Endometrium (tissue), 2 donors: ENCODE measurements around the gene ABCA12.

Experiments used
- FAIRE-seq: peaks from 2 replicates; lab custom pipeline; 2012; peaks lifted over from hg19 to GRCh38; lab: Jason Lieb, UNC
- donor health status: control.
- donor health status: control.

Gene ABCA12

DNA sequence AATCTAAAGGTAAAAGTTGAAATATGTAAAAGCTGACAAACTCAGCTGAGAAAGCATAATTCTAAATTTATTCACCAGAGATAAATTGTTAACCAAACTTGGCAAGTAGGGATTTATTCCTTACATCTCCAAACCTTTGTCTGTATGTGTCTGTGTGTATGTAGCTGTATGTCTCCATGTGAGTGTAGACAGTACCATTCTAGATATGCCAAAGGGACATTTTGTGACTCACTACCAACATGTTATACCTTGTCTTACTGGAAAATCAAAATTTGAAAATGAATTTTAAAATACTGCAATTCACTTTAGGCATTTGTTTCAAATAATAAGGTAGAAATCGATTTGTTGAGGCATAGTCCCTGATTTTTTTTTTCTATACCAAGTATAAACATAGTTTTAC is 102.1 kb downstream of the ABCA12 start:
- FAIRE-seq, result no peak

DNA sequence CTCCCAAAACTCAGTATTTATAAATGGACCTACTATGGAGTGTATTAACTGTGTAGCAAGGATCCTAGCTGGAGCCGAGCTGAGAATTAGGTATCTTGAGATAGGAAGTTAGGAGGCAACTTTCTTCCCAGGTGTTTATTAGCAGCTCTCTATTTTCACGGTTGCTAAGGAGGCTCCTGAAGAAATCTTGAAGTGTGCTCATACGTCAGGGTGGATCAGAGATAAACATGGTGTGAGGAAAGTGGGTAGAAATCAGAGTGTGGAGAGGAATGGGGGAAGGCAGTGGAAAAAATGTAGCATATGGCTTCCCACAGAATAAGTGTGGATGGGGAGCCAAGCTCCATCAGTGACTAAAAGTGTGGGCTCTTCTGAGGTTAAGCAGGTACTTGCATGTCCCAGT is 104.3 kb downstream of the ABCA12 start:
- FAIRE-seq, result no peak

DNA sequence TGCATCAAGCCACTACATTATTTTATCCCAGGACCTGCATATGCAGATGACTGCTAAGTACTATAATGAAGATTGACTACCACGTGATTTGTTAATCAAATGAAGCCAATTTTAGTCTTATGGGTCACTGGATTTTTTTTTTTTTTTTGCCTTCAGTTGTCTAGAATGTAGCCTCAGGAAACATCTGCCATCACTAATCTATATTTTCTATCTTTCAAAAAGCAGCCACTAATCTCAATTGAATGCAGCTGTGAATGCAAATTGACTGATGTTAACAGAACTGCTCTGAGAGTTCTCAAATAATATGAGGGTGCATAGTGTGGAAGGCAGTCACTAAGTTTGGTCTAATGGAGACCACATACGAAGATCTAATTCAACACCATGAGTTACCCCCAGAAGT is 106.3 kb downstream of the ABCA12 start:
- no peak for FAIRE-seq

DNA sequence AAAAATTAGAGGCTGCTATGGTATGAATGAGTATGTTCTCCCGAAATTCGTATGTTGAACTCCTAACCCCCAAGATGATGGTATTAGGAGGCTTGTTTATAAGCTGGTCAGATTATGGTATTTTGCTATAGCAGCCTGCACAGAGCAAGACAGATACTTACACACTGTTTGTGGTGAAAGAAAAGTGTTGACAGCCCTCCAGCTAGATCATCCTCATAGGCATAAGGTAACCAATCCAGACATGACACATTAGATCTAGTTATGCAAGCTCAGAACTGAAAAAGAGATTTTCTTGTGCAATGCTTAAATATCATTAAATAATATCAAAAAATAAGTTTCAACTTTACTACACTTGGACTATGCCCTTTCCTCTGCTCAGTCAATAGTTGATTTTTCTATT is 107.1 kb downstream of the ABCA12 start:
- no peak for FAIRE-seq

DNA sequence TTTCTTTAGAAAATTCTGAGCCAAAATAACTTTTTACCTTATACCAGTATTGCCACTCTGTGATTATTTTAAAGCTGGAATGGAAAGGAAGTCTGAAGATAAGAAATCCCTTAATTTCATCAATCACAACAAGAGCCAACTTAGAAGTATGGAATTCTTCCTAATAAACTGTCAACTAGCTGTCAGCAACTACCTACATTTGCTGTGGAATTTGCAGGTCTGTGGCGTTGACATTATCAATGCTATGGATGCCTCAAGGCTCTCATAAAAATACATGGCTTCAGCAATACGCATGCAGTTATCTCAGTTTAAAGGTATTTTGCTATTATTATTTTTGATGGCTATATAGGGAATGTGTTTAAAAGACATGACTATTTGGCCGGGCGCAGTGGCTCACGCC is 108.5 kb downstream of the ABCA12 start:
- no peak for FAIRE-seq

DNA sequence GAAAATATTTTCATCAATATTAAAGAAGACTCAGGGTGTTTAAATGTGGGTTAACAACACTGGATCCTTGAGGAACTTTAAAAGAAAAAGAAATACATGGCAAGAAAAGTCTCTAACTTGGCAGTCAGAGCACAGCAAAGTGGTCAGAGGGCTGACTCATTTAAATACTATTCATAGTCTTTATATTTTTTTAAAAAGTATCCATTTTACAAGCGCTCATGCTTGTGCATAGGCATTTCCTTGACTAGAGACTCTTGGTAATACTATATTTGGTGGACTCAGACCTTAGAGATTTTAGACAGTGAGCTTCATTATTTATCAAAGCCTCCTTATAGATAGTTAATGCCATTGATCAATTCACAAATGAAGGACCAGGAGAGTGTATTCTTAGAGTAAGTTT is 110.2 kb downstream of the ABCA12 start:
- no peak for FAIRE-seq

DNA sequence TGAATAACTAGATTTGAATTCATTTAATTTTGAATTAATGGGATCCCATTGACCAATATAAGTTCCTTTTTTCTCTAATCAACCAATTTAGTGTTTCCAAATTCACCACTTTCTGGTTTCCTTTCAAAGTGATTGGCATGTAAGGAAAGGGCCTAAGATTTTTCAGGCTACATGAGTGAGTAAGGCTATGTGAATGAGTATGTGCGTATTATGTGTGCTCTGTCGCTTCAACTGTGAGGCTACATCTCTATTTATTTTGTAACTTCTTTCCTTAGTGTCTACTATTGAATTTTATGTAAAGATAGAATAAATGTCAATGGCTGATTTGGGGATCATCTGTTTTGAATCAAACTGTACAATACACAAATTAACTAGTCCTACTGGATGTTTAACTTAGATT is 110.6 kb downstream of the ABCA12 start:
- no peak for FAIRE-seq

DNA sequence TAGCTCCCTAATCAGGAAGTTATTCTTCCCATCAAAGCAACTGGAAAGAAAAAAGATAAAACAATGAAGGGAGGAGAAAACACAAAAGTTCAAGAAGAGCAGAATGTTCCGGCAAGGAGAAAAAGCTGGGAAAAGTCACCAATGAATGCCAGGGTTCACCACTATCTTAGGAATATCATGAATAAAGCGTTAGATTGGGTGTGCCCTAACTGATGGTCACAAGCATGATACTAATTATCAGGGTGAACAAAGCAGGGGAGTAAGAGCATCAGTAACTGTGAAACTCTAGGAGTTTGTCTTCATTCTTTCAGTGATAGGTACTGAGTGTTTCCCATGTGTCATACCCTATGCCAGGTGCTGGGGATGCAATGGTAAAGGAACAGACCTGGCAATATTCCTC is 115.5 kb downstream of the ABCA12 start:
- no peak for FAIRE-seq

DNA sequence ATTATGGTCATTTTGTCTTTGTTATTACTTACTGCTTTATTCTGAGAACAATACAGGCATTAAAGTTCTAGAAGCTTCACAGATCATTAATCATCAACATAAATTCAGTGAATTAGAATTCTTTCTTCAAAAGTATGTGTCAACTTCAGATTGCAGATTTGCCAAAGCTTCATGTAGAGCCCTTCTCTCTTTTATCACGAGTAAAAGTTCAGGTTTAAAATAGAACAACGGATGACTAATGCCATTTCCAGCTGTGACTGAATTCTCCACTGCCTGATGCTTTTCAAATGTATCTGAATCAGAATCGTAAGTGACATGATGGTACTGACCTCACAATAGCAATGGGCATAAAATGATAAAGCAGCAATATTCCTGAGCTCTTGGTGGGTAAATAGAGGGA is 116.0 kb downstream of the ABCA12 start:
- FAIRE-seq, result no peak

DNA sequence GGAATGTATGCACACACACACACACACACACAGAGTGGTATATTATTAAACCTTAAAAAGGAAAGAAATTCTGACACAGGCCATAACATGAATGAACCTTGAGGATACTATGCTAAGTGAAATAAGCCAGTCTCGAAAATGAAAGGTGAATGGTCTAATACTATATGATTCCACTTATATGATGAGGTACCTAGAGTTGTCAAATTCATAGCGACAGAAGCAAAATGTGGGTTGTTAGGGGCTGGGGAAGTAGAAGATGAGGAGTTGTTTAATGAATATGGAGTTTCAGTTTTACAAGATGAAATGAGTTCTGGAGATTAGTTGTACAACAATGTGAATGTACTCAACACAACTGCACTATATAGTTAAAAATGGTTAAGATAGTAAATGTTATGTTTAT is 118.1 kb downstream of the ABCA12 start:
- FAIRE-seq, result no peak

DNA sequence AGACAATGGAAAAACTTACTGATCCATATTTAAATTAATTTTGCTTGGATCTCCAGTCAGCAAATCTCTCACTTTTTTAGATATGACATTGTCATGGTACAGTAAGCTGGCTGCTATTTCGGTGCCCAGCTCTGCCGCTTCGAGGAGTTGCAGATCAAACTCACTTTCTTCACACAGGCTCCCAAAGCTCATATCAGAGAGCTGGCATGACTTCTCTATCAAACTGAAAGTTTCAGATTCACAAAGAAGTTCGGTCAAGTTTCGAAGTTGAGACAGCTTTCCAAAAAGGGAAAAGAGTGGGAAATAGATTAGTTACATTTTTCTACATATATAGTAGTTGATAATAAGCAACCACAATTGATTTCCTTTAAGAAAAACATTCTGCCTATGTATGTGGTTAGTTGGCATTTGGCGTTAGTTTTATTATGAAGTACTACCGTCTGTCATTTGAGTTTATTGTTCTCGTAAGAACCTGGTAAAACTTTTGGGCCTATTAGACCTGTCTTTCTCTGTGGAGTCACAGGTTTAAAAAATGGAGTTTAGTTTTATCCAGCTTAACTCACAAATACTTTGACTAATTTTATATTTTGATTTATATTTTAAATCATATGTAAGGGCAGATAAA is 118.8 kb downstream of the ABCA12 start:
- FAIRE-seq, result no peak

DNA sequence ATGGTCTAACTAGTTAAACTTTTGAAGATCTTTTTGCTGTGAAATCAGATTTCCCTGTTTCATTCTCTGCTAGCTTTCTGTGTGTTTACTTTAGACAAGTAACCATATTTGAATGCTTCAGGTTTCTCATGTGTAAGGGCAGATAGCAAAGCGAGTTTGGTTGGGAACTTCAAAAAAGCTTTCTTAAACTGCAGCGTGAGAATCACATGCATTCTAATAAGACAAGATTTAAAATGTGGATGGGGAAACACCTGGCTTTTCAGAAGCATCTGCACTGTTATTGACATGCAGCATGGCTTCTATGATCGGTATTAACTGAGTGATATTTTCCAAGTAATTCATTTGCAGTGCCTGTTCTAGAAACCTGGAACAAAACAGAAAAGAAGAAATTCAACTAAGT is 119.3 kb downstream of the ABCA12 start:
- no peak for FAIRE-seq

DNA sequence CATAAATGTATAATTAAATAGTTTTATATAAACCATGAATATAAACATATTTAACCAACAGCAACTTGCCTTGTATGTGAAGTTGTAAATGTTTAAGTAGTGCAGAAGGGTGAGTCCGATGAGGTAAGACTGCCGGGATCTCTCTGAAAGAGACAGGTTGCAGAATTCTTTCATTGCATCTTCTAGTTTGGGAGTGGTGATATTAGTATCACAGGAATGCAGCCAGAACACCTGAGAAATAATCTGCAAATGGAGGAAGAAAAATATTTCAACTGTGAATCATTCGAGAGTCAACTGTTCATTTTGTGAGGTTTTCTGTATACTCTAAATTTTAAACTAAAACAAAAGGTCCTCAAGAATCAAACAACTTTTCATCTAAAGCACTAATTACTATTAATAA is 123.0 kb downstream of the ABCA12 start:
- FAIRE-seq, result no peak

DNA sequence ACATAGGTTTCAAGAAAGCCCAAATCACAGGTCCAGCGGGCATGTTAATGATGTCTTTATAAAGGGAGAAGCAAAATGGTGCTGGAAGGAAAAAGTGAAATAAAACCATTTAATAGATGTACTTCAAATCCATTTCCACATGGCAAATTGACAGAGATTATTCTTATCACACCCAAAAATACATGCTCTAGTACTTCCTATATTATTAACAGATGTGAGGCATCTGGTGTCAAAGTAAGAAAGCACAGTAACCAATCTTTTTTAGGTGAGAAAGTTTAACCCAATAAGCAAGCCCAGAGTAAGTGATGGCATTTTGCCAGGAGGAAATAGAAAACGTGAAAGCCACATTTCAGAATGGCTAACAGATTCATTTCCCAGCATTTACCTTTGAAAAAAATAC is 128.0 kb downstream of the ABCA12 start:
- no peak for FAIRE-seq

DNA sequence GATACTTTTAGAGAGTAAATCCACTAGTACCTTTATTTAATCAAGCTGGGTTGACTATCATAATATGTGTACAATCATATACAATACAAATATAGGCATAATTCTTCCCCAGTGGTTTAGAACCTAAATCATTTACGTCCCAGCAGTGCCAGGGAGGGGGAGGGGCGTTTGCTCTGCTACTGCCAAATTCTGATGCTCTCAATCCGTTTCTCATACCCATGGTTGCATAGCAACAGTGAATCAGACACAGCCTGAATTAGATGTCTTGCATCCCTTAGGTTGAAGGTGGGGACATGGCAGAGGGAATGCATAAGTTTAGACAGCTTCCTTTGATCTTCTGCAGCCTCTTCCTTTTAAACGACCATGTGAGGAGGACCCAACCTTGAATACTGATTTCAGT is 135.4 kb downstream of the ABCA12 start:
- no peak for FAIRE-seq

DNA sequence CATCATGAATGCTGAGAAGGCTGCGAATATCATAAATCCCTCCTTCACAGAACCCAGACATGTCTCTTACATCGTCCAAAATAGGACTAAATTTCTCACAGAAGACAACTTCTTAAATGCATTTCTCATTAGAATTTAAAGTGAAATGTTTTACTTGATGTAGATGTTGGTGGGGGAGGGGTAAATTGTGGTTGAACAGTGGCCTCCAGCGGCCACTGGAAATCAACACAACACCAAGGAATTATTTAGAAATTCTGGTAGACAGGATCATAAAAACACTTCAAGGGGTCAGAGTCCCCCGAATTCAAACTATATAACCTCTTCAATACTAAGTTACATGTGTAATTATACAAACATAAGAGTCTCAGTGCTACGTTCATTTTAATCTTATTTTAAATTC is 135.9 kb downstream of the ABCA12 start:
- FAIRE-seq, result peak; percentile 31

DNA sequence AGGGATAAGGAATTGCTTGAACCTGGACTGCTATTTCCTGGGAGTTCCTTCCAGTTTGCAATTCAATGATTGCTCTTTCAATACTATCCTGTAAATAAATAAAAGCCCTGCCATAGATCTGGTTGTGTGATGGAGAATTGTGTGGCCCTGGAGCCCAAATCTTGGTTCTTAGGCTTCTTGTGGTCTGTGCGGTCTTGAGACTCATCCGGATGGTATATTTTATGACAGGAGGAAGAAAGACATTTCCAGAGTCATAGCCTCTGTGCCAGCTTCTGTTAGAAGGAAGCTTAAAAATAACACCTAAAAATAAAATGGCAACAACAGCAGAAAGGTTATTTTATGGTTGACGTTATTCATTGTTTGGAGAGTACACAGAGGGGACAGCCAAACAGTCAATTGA is 137.7 kb downstream of the ABCA12 start:
- FAIRE-seq, result no peak

DNA sequence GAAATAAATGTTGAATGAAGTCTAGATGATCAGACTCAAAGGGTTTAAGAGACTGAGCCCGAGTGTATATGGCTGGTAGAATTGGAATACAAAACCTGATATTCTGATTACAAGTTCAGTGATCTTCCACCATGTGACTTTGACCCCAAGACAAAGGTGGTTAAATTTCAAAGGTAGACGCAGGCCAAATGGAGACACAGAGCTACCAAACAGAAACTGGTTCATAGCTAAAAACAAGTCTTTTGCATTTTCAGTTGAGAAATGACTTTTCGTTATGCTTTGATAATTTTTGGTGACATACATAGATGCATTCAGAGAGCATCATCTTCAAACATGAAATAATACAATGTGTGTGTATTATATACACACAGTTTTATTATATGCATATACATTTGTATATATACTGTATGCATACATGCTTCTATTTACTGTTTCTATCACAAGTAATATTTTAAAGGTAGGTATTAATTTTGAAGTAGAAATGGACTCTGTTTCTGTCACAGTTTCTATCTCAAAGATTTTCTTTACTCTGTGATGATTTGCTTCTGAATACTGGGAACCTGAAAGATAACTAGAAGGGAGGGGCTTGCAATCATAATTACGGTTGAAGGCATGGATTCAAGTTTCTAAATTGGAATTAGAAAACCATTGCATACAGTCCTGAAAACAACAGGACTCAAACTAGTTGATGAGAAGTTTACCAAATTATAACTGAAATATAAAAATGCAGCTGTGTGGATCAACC is 142.3 kb downstream of the ABCA12 start:
- FAIRE-seq, result no peak

DNA sequence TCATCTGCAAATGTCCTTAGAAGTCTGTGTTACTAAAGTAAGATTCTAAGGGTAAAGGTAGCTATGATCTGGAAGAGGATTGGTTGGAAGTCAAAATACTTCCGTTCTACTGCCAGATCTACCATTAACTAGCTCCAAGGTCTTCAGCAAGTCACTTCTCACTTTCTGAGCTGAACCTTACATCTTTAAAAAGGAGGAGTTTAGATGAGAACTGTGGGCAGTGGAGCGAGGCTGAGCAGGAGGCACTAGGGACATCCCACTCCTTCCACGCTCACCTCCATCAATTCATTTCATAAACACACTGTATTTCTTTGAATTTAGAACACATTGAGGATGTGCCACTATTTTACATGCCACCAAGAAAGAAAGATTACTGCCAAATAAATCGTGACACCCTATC is 143.0 kb downstream of the ABCA12 start:
- FAIRE-seq, result no peak

DNA sequence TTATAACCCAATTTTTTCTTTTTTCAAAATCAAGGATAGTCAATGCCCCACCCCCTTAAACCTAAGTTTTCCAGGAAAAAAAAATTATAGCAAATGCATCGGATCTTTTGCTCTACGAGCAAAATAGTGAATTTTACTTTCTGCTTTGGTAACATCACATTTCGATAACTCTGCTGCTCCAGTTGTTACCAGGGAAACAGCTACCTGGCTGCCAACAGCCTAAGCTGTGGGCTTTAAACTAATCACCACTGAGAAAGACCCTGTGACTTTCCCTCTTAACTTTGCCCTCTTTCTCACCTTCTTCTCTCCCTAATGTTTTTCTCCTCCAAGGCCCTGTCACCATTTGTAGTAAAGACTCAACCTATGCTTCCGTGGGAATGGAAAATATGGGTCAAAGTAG is 145.5 kb downstream of the ABCA12 start:
- no peak for FAIRE-seq

DNA sequence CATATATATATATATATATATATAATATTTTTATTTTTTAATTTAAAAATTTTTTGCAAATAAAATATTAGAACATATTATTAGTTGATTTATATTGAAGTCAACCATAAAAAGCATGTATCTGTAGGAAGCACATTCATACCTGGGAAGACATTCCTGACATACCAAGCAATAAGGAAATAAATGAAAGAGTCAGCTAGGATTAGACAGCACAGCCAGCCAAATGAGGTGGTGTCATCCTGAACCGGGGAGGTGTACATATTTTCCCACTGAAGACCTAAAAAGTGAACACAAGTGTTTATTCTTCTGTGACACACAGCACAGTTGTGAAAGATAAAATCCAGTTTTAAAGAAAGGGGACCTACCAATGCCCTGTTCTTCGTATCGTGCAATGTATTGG is 149.2 kb downstream of the ABCA12 start:
- no peak for FAIRE-seq

DNA sequence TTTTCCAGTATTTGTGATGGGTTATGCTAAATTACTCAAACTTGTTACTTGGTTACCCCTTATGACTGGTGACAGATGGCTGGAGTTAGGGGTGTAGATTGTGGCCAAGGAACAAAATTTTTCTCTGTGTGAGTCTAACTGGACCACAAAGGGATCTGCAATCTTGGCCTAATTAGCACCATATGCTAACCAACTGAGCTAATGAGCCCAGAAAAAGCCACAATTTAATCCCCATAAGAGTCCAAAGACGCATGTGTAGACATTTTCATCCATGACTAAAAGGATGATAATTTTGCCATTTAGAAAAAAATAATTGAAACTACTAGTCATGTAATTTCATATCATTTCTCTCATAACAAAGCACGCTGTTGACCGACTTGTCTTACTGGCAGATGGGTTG is 151.2 kb downstream of the ABCA12 start:
- no peak for FAIRE-seq

DNA sequence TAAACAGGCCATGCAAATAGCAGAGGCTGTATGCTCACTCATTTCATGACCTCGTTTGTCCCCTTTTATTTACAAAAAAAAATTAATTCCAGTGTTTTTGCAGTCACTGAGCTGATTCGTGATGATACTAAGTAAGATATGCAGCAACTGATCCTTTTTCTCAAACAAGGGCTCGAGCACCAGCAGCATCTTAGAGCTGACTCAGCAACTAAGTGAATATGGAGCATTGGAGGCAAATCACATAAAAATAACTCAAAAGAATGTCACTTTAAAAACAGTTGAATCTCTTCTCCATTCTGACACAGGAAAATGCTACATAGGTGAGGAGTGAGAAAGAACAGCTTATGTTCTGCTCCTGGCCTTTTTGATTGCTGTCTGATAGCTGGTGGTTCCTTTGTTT is 152.8 kb downstream of the ABCA12 start:
- FAIRE-seq, result no peak

DNA sequence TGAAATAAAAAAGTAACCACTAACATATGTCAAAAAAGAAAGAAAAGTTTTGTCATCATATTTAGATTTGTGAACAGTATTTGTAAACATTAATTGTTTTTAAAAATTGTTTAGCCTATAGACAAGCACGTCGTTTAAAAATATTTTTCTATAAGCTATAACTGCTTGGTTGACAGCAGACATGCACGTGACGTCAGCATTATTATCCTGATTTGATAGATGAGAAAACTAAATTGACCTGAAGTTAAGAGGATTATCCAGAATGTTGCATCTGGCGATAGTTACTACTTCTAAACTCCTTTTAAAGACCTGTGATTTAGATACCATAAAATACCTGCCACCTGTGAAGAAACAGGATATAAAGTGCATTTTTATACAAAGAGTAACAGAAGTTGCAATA is 172.0 kb downstream of the ABCA12 start:
- no peak for FAIRE-seq
